H9 (cell line): ENCODE measurements around the gene SMARCD3. TPM values are rescaled to one million over a fixed set of nuclear protein-coding genes. Genes with fewer than 3 reads are reported as not detected.
A peak's percentile ranks its signal among the peaks of the same experiment; 100 is the strongest.

Experiments used
- DNase-seq: peaks from one replicate; pipeline ENCODE4 v3.0.0-alpha.2; 2017
- H2AFZ ChIP-seq: one replicate; pipeline ENCODE4 v1.6.1; 2013; ENCODE audit warnings: mild to moderate bottlenecking, low read length, control low read depth, moderate library complexity
- H2AK5ac ChIP-seq: 2 replicates; pipeline ENCODE4 v1.6.1; 2013; ENCODE audit warnings: low read length, control low read depth, mixed read lengths; ENCODE audit not compliant: insufficient read length
- H2BK120ac ChIP-seq: one replicate; pipeline ENCODE4 v1.6.1; 2013; ENCODE audit warnings: low read depth, mild to moderate bottlenecking, low read length, control low read depth, inconsistent platforms; ENCODE audit not compliant: poor library complexity, severe bottlenecking
- H2BK12ac ChIP-seq: 2 replicates; pipeline ENCODE4 v1.6.1; 2013; ENCODE audit warnings: low read length, control low read depth, mixed read lengths, low read depth; ENCODE audit not compliant: insufficient read length
- H2BK15ac ChIP-seq: 2 replicates; pipeline ENCODE4 v1.6.1; 2013; ENCODE audit warnings: low read depth, low read length, control low read depth
- H2BK20ac ChIP-seq: one replicate; pipeline ENCODE4 v1.6.1; 2013; ENCODE audit warnings: low read depth, mild to moderate bottlenecking, low read length, control low read depth, inconsistent platforms; ENCODE audit not compliant: poor library complexity, severe bottlenecking
- H2BK5ac ChIP-seq: 2 replicates; pipeline ENCODE4 v1.6.1; 2013; ENCODE audit warnings: low read length, control low read depth, mixed read lengths; ENCODE audit not compliant: insufficient read length
- H3K14ac ChIP-seq: 2 replicates; pipeline ENCODE4 v1.6.1; 2013; ENCODE audit warnings: low read length, control low read depth; ENCODE audit not compliant: insufficient read depth
- H3K18ac ChIP-seq: 2 replicates; pipeline ENCODE4 v1.6.1; 2013; ENCODE audit warnings: low read depth, mild to moderate bottlenecking, mixed read lengths, low read length, control low read depth; ENCODE audit not compliant: insufficient read length
- H3K23ac ChIP-seq: 2 replicates; pipeline ENCODE4 v1.6.1; 2013; ENCODE audit warnings: low read length, control low read depth, mixed read lengths, low read depth; ENCODE audit not compliant: insufficient read length
- H3K23me2 ChIP-seq: 2 replicates; pipeline ENCODE4 v1.6.1; 2013; ENCODE audit warnings: low read depth, mild to moderate bottlenecking, mixed read lengths, low read length, control low read depth; ENCODE audit not compliant: insufficient read length, poor library complexity, severe bottlenecking
- H3K27ac ChIP-seq: 2 replicates; pipeline ENCODE4 v1.5.1; 2013; ENCODE audit warnings: low read length, control low read depth, mixed read lengths, low read depth; ENCODE audit not compliant: insufficient read length
- H3K27me3 ChIP-seq: 2 replicates; pipeline ENCODE4 v1.6.1; 2013; ENCODE audit warnings: low read length, control low read depth, inconsistent platforms; ENCODE audit not compliant: insufficient read depth
- H3K4ac ChIP-seq: 2 replicates; pipeline ENCODE4 v1.6.1; 2013; ENCODE audit warnings: low read depth, mild to moderate bottlenecking, control low read depth, inconsistent platforms, low read length, moderate library complexity
- H3K4me1 ChIP-seq: 2 replicates; pipeline ENCODE4 v1.6.1; 2013; ENCODE audit warnings: low read length, control low read depth, inconsistent platforms; ENCODE audit not compliant: insufficient read depth
- H3K4me2 ChIP-seq: 2 replicates; pipeline ENCODE4 v1.6.1; 2013; ENCODE audit warnings: low read length, control low read depth, mixed read lengths; ENCODE audit not compliant: insufficient read length, insufficient read depth
- H3K56ac ChIP-seq: 2 replicates; pipeline ENCODE4 v1.6.1; 2013; ENCODE audit warnings: low read depth, mild to moderate bottlenecking, mixed read lengths, low read length, control low read depth; ENCODE audit not compliant: insufficient read length
- H3K79me1 ChIP-seq: 2 replicates; pipeline ENCODE4 v1.6.1; 2013; ENCODE audit warnings: low read depth, mild to moderate bottlenecking, moderate library complexity, low read length, control low read depth, inconsistent platforms; ENCODE audit not compliant: insufficient read depth, poor library complexity, severe bottlenecking
- H3K79me2 ChIP-seq: 2 replicates; pipeline ENCODE4 v1.6.1; 2013; ENCODE audit warnings: low read length, control low read depth, inconsistent platforms; ENCODE audit not compliant: insufficient read depth
- H3K9ac ChIP-seq: 2 replicates; pipeline ENCODE4 v1.6.1; 2013; ENCODE audit warnings: low read length, control low read depth, mixed read lengths; ENCODE audit not compliant: insufficient read length; ENCODE audit errors: extremely low read depth
- H3K9me3 ChIP-seq: one replicate; pipeline ENCODE4 v1.6.1; 2013; ENCODE audit warnings: low read depth, low read length, inconsistent platforms; ENCODE audit not compliant: control insufficient read depth
- H3T11ph ChIP-seq: one replicate; pipeline ENCODE4 v1.6.1; 2013; ENCODE audit warnings: mild to moderate bottlenecking, low read length, control low read depth, inconsistent platforms
- H4K20me1 ChIP-seq: one replicate; pipeline ENCODE4 v1.6.1; 2013; ENCODE audit not compliant: control insufficient read depth, insufficient read length, insufficient read depth
- H4K5ac ChIP-seq: 2 replicates; pipeline ENCODE4 v1.6.1; 2013; ENCODE audit warnings: low read depth, mild to moderate bottlenecking, mixed read lengths, low read length, control low read depth; ENCODE audit not compliant: insufficient read length
- H4K8ac ChIP-seq: replicated peaks from 2 replicates; pipeline ENCODE4 v1.6.1; 2013; ENCODE audit warnings: low read length, control low read depth, mixed read lengths, low read depth; ENCODE audit not compliant: insufficient read length
- H4K91ac ChIP-seq: 2 replicates; pipeline ENCODE4 v1.6.1; 2013; ENCODE audit warnings: low read depth, mild to moderate bottlenecking, moderate library complexity, mixed read lengths, low read length, control low read depth; ENCODE audit not compliant: insufficient read length
- H3K27ac Mint-ChIP-seq, 3 experiments: 2 replicates in 2 of 3; 3 replicates in 1 of 3; pipeline ENCODE4 v1.8.0; 2020 to 2021; ENCODE audit warnings: mixed read lengths in 3 of 3, mild to moderate bottlenecking in 1 of 3, moderate library complexity in 1 of 3
- H3K27me3 Mint-ChIP-seq: 2 replicates; pipeline ENCODE4 v1.8.0; 2021; ENCODE audit warnings: low read depth, mild to moderate bottlenecking, moderate library complexity, mixed read lengths
- H3K36me3 Mint-ChIP-seq, 3 experiments: 2 replicates in 2 of 3; 3 replicates in 1 of 3; pipeline ENCODE4 v1.8.0; 2020 to 2021; ENCODE audit warnings: low read depth in 3 of 3, mixed read lengths in 3 of 3; ENCODE audit not compliant: insufficient read depth in 1 of 3
- H3K4me1 Mint-ChIP-seq, 2 experiments: 2 replicates each; pipeline ENCODE4 v1.8.0; 2020; ENCODE audit warnings: mixed read lengths in 2 of 2
- H3K4me3 Mint-ChIP-seq, 2 experiments: 2 replicates in 1 of 2; 3 replicates in 1 of 2; pipeline ENCODE4 v1.8.0; 2020 to 2021; ENCODE audit warnings: mild to moderate bottlenecking in 2 of 2, mixed read lengths in 2 of 2, moderate library complexity in 1 of 2
- H3K9me3 Mint-ChIP-seq, 2 experiments: 2 replicates in 1 of 2; 3 replicates in 1 of 2; pipeline ENCODE4 v1.8.0; 2020; ENCODE audit warnings: mild to moderate bottlenecking in 2 of 2, mixed read lengths in 2 of 2, moderate library complexity in 1 of 2
- CTCF ChIP-seq: fragments of 200-600 bp; sonication (generic); conservative IDR thresholded peaks from 3 replicates; pipeline ENCODE4 v1.8.0; 2021; ENCODE audit warnings: antibody characterized with exemption, mild to moderate bottlenecking
- WGBS: extraction: QIAGEN DNeasy Blood & Tissue Kit; methylation state at CpG from one replicate; pipeline ENCODE4 v1.1.7; 2013; ENCODE audit warnings: missing lambda C conversion rate, low lambda C conversion rate, mixed read lengths; ENCODE audit not compliant: insufficient read length; ENCODE audit errors: extremely low coverage; 5-methylcytosine and 5-hydroxymethylcytosine counted together
- total RNA-seq: library from RNA; stranded (reverse); gene quantifications from 2 replicates; pipeline ENCODE4 v1.2.1, GENCODE V29; 2021

SMARCD3 gene
- total RNA-seq, 1 experiment from 2014 or later, result 5.0 TPM

GRCh38 chr7:151236406-151236805 lies 12.1 kb downstream of the SMARCD3 start:
- no peaks in the 10 kb centered on the region for H3K27me3 ChIP-seq
- H3K23me2 ChIP-seq, result peaks cover 9% of the 10 kb centered on the region
- no CpG with 5 or more reads among the region's 13 CpGs for WGBS
- no peak overlapping the region for H3K4me3 Mint-ChIP-seq
- no peak for DNase-seq
- no peak overlapping the region for H3K27ac ChIP-seq
- H3K4ac ChIP-seq, result no peak overlapping the region
- no peak overlapping the region for H3K18ac ChIP-seq
- no peak overlapping the region for H4K8ac ChIP-seq
- H2BK120ac ChIP-seq, result no peak overlapping the region
- H3K9me3 Mint-ChIP-seq, result no peaks in the 10 kb centered on the region
- H3K4me1 ChIP-seq, result no peaks in the 10 kb centered on the region; the same call in 1 of the 2 replicates
- H3K14ac ChIP-seq, result no peak overlapping the region
- H2BK5ac ChIP-seq, result no peak overlapping the region
- H4K91ac ChIP-seq, result no peak overlapping the region
- peaks cover 17% of the 10 kb centered on the region in 2 experiments for H3K4me1 Mint-ChIP-seq
- no peak overlapping the region for H3K9ac ChIP-seq
- H4K20me1 ChIP-seq, result no peaks in the 10 kb centered on the region
- no peak overlapping the region for H3K23ac ChIP-seq
- H4K5ac ChIP-seq, result no peak overlapping the region
- no peak overlapping the region for H2AK5ac ChIP-seq
- TF ChIP-seq CTCF, result no peak
- H3K27ac Mint-ChIP-seq, result peak overlapping the region in 1 of 3 experiments; percentile 13; a peak in 1 of 7 replicates
- no peak overlapping the region for H3T11ph ChIP-seq
- H3K9me3 ChIP-seq, result no peaks in the 10 kb centered on the region
- no peak overlapping the region for H3K4me2 ChIP-seq
- H3K27me3 Mint-ChIP-seq, result no peaks in the 10 kb centered on the region
- no peak overlapping the region for H2AFZ ChIP-seq
- H2BK12ac ChIP-seq, result no peak overlapping the region
- H3K79me2 ChIP-seq, result peaks cover 6% of the 10 kb centered on the region; the same call in 1 of the 2 replicates
- no peaks in the 10 kb centered on the region for H3K79me1 ChIP-seq
- no peak overlapping the region for H2BK20ac ChIP-seq
- peaks cover 3 to 27% (median 19%) of the 10 kb centered on the region in 3 experiments; a peak in 6 of 7 replicates for H3K36me3 Mint-ChIP-seq
- H2BK15ac ChIP-seq, result no peak overlapping the region
- H3K56ac ChIP-seq, result no peak overlapping the region
